Measurements from ENCODE around the gene AMN.

The AMN gene

GRCh38 chr14:102899516-102899900 lies 23.0 kb upstream of the AMN start:
- TF ChIP-seq CTCF (IDR thresholded peaks at IDR 0.05; ENCODE audit: low read depth, low read length): no peak

GRCh38 chr14:102900631-102901571 lies 21.6 kb upstream of the AMN start:
- no peak for DNase-seq (ENCODE audit: extremely low read depth, low read depth)
- no peak for TF ChIP-seq CTCF (IDR thresholded peaks at IDR 0.05; ENCODE audit: low read depth, low read length)

More at GRCh38 chr14:102899516-102899900, 23.0 kb upstream of the AMN start:
- no peak for DNase-seq (ENCODE audit: extremely low read depth, low read depth)

- no peak for DNase-seq (ENCODE audit: extremely low read depth, low read depth)
- no peak for TF ChIP-seq CTCF (IDR thresholded peaks at IDR 0.05; ENCODE audit: low read depth, low read length)
These were observed 20.8 kb upstream of the AMN start for GRCh38 chr14:102901633-102902032.

DNA sequence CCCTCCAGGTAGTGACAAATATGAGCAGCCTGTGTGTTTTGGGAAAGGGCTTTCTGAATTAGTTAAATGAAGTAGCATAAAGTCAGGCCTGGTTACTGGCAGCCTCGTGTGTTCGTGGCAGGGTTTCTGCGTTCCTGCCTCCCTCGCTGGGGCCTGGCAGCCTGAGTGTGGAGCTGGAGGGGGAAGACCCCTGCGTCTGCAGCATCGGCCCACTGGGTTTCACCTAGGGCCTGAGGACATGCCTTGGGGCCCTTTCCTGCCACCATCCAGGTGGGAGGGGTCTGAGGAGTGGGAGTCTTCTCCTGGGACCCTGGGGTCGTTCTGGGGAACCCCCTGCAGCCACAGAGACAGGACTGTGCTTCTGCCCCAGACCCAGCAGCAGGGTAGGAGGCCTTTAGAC lies 20.4 kb upstream of the AMN start:
- no peak for DNase-seq (ENCODE audit: extremely low read depth, low read depth)
- TF ChIP-seq CTCF (IDR thresholded peaks at IDR 0.05; ENCODE audit: low read depth, low read length): no peak

DNA sequence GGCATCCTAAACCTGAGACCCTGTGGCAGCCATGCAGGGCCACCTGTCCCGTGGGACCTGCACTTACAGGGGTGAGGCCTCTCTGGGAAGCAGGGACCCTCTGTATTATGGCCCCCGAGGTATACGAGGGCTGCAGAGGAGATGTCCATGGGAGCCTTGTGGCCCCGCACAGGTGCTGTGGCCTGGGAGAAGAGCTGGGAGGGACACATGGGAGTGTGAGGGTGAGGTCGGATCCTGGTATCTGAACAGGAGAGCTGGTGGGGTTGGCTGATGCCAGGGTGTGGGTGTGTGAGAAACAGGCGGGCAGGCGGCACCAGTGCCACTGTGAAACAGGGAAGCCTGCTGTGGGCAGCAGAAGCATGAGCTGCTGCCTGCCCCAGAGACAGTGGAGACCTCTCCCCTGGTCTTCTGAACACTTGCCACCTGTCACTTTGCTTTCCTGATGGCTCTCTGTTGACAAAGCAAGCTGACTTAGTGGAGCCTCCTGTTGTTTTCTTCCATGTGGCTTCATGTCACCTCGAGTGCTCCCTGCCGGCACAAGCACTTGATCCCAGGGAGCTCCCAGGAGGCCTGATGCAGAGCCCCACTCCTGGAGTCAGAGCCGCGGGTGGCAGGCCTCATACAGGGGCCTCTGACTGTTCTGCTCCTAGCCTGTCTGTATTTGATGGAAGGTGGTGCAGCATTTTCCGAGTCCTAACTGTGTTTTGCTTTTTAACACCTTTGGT lies 19.8 kb upstream of the AMN start:
- no peak for DNase-seq (ENCODE audit: extremely low read depth, low read depth)
- TF ChIP-seq CTCF (IDR thresholded peaks at IDR 0.05; ENCODE audit: low read depth, low read length): no peak

- no peak for DNase-seq (ENCODE audit: extremely low read depth, low read depth)
- no peak for TF ChIP-seq CTCF (IDR thresholded peaks at IDR 0.05; ENCODE audit: low read depth, low read length)
These were observed 19.1 kb upstream of the AMN start for GRCh38 chr14:102903248-102903888.

Data from AG09319 (cell line).